Measurements from ENCODE around the gene ACTL7A.

DNA sequence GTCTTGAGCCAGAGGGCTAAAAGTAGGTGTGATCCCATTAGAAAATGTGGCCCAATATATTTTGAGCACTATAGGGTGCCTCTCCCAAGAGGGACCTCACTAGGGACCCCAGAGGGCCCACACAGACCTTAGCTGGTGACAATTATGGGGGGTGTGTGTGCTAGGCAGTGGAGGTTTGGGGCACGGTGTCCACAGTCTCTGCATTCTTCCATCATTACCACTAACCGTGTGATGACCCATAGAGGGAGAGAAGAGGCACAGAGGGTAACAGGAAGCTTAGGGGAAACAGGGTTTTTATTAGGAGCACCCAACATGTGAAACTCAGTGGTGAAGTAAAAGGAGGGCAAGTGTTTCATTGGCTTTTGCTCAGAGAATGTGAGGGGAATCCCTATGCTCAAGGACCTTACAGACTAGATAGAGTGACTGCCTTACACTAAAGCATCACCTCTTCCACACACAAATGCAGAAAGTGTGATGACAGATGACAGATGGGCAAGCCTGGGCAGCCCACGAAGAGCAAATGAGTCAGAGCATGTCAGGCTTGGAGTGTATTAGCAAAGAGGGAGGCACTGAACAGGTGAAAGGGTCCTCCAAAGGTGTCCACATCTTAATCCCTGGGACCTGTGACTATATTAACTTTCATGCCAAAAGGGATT lies 2.5 kb upstream of the ACTL7A start:
- TF ChIP-seq EZH2 (IDR thresholded peaks at IDR 0.05; ENCODE audit: insufficient read depth, poor library complexity, severe bottlenecking) (no peak), EZH2phosphoT487 (IDR thresholded peaks at IDR 0.05; ENCODE audit: insufficient read depth, low read depth) (no peak)

Data from GM23248 (cell line).